ENCODE measurements around the gene PDCD5. TPM values are rescaled to one million over a fixed set of nuclear protein-coding genes. Genes with fewer than 3 reads are reported as not detected.

The PDCD5 gene
- total RNA-seq, 1 experiment from 2014 or later: 127 TPM

GRCh38 chr19:32563761-32564160 is 17.2 kb upstream of the PDCD5 start:
- H3K4me3 ChIP-seq: no peak overlapping the region
- H3F3A ChIP-seq (ENCODE audit: insufficient read depth, low read depth): no peaks in the 10 kb centered on the region
- POLR2A ChIA-PET (ENCODE audit: unreplicated experiment): no interaction called here
- H3K36me3 ChIP-seq (ENCODE audit: low read depth): no peaks in the 10 kb centered on the region
- H3K4me1 ChIP-seq (replicated peaks; ENCODE audit: insufficient read depth): no peaks in the 10 kb centered on the region
- BruUV-seq (replicated peaks): no TSS peak
- H3K27ac ChIP-seq: no peak overlapping the region
- H3K9me3 ChIP-seq (ENCODE audit: insufficient read depth, low read depth): no peaks in the 10 kb centered on the region
- H3K9me2 ChIP-seq (ENCODE audit: insufficient read depth): no peaks in the 10 kb centered on the region
- CTCF ChIA-PET: interaction anchor here (0.6 kb wide), 1 partner anchor 852 kb away, joined by 4 read pairs; no protein-coding TSS in a partner anchor
- TF ChIP-seq CTCF (conservative IDR thresholded peaks at IDR 0.05) (no peak), EZH2 (IDR thresholded peaks at IDR 0.05; ENCODE audit: low read depth) (no peak)
- intact Hi-C loops (cut with micrococcal nuclease; ENCODE audit: unreplicated experiment): no loop called here
- H3K79me2 ChIP-seq (ENCODE audit: low read depth): no peaks in the 10 kb centered on the region
- H3K4me2 ChIP-seq: no peak overlapping the region
- DNase-seq: no peak
- H2AFZ ChIP-seq: no peak overlapping the region
- H4K20me1 ChIP-seq (ENCODE audit: insufficient read depth): no peaks in the 10 kb centered on the region
- H3K27me3 ChIP-seq (ENCODE audit: insufficient read depth, low read depth): peaks cover 38% of the 10 kb centered on the region

GRCh38 chr19:32566246-32566830 is 14.7 kb upstream of the PDCD5 start:
- Histone ChIP-seq H3F3A (ENCODE audit: insufficient read depth, low read depth) (no peaks in the 10 kb centered on the region), H3K27me3 (ENCODE audit: insufficient read depth, low read depth) (peaks cover 44% of the 10 kb centered on the region), H3K36me3 (ENCODE audit: low read depth) (no peaks in the 10 kb centered on the region), H3K79me2 (ENCODE audit: low read depth) (no peaks in the 10 kb centered on the region), H2AFZ (no peak overlapping the region), H3K4me1 (replicated peaks; ENCODE audit: insufficient read depth) (no peaks in the 10 kb centered on the region), H3K9me2 (ENCODE audit: insufficient read depth) (no peaks in the 10 kb centered on the region), H3K9me3 (ENCODE audit: insufficient read depth, low read depth) (no peaks in the 10 kb centered on the region), H3K4me2 (no peak overlapping the region), H4K20me1 (ENCODE audit: insufficient read depth) (no peaks in the 10 kb centered on the region), H3K27ac (no peak overlapping the region), H3K4me3 (no peak overlapping the region)
- DNase-seq: no peak
- TF ChIP-seq CTCF (conservative IDR thresholded peaks at IDR 0.05) (no peak), EZH2 (IDR thresholded peaks at IDR 0.05; ENCODE audit: low read depth) (no peak)
- ChIA-PET POLR2A (ENCODE audit: unreplicated experiment) (no interaction called here), CTCF (interaction anchor here (0.7 kb wide), 1 partner anchor 437 kb away, joined by 3 read pairs; no protein-coding TSS in a partner anchor)
- BruUV-seq (replicated peaks): no TSS peak
- intact Hi-C loops (cut with micrococcal nuclease; ENCODE audit: unreplicated experiment): no loop called here

- no peaks in the 10 kb centered on the region for H3F3A ChIP-seq (ENCODE audit: insufficient read depth, low read depth)
- H3K4me3 ChIP-seq: no peak overlapping the region
- no peaks in the 10 kb centered on the region for H3K36me3 ChIP-seq (ENCODE audit: low read depth)
- H3K27me3 ChIP-seq (ENCODE audit: insufficient read depth, low read depth): peaks cover 44% of the 10 kb centered on the region
- ChIA-PET POLR2A (ENCODE audit: unreplicated experiment) (no interaction called here), CTCF (no interaction called here)
- no peak overlapping the region for H3K4me2 ChIP-seq
- H2AFZ ChIP-seq: no peak overlapping the region
- TF ChIP-seq EZH2 (IDR thresholded peaks at IDR 0.05; ENCODE audit: low read depth) (no peak), CTCF (conservative IDR thresholded peaks at IDR 0.05) (no peak)
- no peaks in the 10 kb centered on the region for H3K4me1 ChIP-seq (replicated peaks; ENCODE audit: insufficient read depth)
- intact Hi-C loops (cut with micrococcal nuclease; ENCODE audit: unreplicated experiment): no loop called here
- no peaks in the 10 kb centered on the region for H3K79me2 ChIP-seq (ENCODE audit: low read depth)
- no peak for DNase-seq
- no peaks in the 10 kb centered on the region for H3K9me2 ChIP-seq (ENCODE audit: insufficient read depth)
- H4K20me1 ChIP-seq (ENCODE audit: insufficient read depth): no peaks in the 10 kb centered on the region
- H3K9me3 ChIP-seq (ENCODE audit: insufficient read depth, low read depth): no peaks in the 10 kb centered on the region
- H3K27ac ChIP-seq: no peak overlapping the region
- no TSS peak for BruUV-seq (replicated peaks)
These were observed 13.5 kb upstream of the PDCD5 start for GRCh38 chr19:32567486-32567885.

Measured in PC-9 (cell line).